Urothelium cell line (cell line): Measurements from ENCODE around the gene FMNL2.

ENCODE experiments used
- DNase-seq: peaks from one replicate; pipeline ENCODE4 v3.0.0; 2011; ENCODE audit warnings: low spot score, mixed read lengths
- FAIRE-seq: peaks from 2 replicates; lab custom pipeline; 2011; peaks lifted over from hg19 to GRCh38; lab: Jason Lieb, UNC

Gene FMNL2

DNA sequence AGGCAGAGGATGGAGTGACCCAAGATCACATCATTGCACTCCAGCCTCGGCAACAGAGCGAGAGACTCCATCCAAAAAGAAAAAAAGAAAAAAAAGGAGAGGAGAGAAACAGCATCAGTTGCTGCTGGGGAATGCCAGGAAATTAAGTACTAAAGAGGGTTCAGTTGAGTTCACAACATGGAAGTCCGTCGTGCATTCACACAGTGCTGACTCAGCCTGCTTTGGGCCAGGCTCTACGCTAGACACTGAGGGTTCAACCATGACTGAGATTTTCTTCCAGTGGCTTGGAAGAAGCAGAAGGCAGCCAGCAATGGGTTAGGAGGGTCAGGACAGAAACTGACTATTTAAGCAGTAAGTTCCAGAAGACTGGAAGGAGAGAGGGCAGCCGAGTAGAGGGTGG, 108.8 kb downstream of the FMNL2 start:
- no peak for FAIRE-seq
- no peak for DNase-seq

DNA sequence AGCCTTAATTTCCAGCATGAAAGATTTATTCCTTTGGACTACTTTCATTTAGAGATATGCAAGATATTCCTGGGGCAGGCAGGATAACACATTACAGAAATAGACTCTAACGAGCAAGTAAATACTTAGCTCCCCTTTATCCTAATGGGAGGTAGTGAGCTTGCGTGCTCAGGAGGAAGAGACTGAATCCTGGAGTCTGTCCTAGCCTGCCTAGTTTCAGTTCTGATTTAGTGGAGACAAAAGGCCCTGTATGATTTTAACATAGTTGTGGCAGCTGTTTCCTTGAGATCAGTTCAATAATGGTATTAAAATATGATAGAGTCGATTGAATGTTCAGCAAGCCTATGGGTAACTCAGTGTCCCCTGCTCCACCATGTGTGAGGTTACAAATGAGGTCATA, 109.5 kb downstream of the FMNL2 start:
- DNase-seq (no peak), FAIRE-seq (no peak)

DNA sequence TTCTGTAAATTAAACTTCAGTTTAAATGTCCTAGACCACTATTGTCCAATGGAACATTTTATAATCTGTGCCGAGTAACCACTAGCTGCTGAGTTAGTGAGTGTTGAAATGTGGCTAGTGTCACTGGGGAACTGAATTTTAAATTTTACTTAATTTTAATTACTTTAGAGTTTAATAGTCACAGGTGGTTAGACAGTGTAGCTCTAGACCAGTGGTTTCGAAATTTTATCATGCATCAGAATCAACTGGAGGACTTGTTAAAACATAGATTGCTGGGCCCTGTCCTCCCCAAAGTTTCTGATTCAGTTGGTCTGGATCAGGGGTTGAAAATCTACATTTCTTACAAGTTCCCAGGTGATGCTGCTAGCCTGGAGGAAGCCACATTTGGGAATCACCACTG, 110.4 kb downstream of the FMNL2 start:
- no peak for DNase-seq
- FAIRE-seq: no peak

GRCh38 chr2:152445791-152446201, 110.8 kb downstream of the FMNL2 start:
- DNase-seq (peak; percentile 21), FAIRE-seq (no peak)

DNA sequence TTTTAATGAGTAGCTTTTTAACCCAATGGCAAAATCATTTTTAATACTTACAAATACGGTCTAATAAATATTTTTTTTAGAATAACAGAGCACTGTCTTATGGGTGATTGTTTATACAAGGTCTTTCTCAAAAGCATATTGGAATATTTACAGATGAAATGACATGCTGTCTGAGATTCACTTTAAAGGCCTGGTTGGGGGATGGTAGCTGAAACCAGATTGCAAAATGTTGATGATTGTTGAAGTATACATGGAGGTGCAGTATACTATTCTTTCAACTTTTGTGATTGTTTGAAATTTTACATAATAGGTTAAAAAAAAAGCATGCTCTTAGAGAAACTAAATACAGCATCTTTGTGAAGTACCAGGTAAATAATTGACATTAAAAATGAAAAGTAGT, 111.2 kb downstream of the FMNL2 start:
- DNase-seq (no peak), FAIRE-seq (no peak)

DNA sequence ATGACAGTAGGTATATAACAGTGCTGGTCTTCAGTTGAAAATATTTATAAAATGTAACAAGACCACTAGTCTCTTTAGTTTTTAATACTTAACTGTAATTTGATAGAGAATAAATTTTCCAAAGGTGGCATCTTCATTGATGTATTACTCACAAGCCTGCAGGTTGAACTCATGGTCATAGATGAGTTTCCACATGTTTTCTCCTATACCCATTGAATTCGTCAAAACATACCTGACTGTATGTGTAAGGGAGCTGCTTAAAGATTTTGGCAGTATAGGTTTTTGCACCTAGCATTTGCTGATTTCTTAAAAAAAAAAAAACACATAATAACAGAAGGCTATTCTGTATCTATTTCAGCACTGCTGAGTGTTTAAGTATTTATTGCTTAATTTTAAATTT, 112.9 kb downstream of the FMNL2 start:
- no peak for FAIRE-seq

DNA sequence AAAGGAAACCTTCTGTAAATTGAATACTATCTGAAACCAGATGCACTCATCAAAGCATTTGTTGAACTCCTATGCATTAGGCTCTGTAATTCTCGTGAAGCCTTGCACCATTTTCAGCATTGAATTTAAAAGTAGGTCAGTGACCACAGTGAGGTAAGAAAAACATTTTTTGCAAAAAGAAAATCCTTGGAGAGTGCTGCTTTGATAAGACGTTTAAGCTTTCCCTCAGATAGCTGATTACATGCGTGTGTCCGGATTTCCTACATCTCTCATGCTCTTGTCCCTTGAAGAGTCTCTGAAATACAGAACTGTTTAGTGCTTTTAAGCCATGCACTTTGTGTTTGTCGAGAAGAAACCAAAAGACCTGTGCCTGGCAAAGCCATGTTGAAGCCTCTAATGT, 113.6 kb downstream of the FMNL2 start:
- no peak for FAIRE-seq

More for the DNA sequence above, 112.9 kb downstream of the FMNL2 start:
- DNase-seq: no peak

GRCh38 chr2:152449578-152449977, 114.6 kb downstream of the FMNL2 start:
- DNase-seq: no peak
- FAIRE-seq: no peak

More for the DNA sequence above, 113.6 kb downstream of the FMNL2 start:
- no peak for DNase-seq

DNA sequence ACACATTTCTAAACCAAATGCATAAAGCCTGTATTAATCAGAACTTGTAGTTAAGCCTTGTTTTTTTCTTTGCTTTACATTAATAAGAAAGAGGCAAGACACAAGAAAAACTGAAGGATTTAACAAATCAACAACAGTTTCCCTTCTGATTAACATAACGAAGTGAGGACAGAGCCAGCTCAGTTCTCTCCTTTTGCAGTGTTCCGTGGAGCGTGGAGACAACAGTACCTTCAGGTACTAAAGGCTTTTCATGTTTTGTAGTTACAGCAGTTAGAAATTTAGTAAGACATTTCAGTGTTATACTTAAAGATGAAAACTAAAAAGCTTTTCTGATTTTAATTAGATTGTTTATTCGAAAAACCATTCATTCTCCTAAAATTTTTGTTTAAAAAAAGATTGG, 115.2 kb downstream of the FMNL2 start:
- FAIRE-seq (no peak), DNase-seq (no peak)

DNA sequence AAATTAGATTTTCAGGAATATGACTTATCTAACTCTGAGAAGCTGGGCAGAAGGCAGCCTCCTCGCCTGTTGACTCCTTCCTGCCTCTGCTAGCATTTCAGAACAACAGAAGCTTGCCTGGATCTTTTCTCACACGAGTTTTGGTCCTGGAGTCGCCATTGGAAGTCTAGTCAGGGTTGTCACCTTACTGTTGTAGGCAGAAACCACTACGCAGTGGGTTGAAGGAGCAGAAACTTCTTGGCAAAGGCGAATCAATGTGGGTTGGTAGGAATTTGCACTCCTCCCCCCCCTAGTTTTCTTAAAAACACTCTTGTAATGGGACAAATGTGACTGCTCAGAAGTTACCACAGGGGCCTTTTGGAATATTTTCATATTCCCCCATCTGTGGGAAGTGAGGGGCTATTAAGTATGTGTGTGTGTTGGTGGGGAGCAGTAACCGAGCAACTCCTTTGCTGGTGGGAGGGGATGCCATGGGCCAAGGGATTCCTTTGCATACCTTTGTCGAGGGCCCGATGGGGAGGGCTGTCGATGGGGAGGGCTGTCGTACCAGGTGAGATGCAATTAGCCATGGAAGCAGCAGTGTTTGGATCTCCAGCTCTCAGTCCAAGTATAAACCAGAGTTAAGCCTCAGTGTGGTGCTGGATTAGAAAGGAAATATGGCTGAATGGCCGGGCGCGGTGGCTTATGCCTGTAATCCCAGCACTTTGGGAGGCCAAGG, 117.4 kb downstream of the FMNL2 start:
- no peak for FAIRE-seq
- no peak for DNase-seq

DNA sequence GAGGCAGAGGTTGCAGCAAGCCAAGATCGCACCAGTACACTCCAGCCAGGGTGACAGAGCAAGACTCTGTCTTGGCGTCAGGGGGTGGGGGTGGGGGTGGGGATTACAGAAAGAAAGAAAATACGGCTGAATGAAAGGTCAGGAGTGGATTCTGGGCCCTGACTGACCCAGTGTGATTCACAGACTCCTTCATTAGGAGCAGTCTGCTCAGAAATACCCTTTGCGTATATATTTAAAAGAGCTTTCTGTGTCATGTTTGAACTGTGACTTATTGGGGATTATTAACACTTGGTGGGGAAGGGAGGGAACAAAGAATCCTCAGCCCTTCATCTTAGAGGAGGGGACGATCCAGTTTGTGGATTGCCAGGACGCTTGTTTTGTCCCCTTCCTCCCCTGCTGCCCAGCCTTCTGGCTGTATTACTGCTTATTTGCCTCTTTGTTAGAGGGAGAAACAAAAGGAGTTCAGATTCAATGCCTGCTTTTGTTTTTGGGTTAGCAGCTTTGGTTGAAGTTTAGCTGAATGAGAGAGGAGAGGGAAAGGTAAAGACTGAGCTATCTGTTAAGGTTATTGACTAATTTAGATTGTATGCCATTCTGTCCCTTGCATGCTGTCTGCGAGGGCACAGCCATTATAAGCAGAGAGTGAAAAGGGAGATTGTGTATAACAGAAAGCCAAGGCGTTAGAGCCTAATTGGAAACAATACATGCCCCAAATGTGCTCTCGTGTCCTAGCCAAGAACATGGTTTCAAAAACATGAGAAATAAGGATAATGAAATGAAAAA, 118.3 kb downstream of the FMNL2 start:
- DNase-seq (no peak), FAIRE-seq (no peak)

GRCh38 chr2:152454371-152454770, 119.4 kb downstream of the FMNL2 start:
- DNase-seq: no peak
- no peak for FAIRE-seq

DNA sequence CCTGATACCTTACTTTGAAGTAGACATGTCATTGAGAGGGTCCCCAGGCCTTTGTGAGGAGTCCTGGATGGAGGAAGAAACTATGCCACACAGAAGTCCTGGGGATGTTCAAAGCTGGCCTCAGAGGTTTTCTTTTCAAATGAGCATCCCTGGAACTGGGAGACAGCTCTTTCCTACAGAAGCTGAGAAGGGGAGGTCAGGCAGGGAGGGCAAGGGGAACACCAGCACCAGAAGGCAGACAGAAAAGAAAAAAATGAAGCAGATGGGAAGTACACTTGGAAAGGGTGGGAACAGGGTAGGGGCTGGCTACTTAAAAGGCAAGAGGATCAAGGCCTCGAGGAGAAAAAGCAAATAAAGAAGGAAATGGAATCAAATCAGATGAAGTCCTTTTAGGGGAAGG, 120.0 kb downstream of the FMNL2 start:
- DNase-seq (no peak), FAIRE-seq (no peak)

GRCh38 chr2:152455738-152456137, 120.8 kb downstream of the FMNL2 start:
- DNase-seq (no peak), FAIRE-seq (no peak)

DNA sequence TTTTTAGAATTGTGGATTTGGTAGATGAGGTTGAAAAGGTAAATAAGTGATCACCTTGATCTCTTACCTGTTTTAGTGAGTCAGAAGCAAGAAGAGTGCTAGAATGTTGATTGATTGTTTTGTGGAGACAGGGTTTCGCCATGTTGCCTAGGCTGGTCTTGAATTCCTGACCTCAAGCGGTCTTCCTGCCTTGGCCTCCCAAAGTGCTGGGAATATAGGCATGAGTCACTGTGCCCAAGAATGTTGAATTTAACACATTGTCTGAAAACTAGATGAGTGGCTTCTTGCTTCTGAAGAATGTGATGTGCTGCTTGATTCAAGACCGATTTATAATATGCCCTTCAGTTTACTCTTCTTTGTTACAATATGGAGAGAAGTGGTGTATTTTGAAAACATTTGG, 121.3 kb downstream of the FMNL2 start:
- DNase-seq (no peak), FAIRE-seq (no peak)

DNA sequence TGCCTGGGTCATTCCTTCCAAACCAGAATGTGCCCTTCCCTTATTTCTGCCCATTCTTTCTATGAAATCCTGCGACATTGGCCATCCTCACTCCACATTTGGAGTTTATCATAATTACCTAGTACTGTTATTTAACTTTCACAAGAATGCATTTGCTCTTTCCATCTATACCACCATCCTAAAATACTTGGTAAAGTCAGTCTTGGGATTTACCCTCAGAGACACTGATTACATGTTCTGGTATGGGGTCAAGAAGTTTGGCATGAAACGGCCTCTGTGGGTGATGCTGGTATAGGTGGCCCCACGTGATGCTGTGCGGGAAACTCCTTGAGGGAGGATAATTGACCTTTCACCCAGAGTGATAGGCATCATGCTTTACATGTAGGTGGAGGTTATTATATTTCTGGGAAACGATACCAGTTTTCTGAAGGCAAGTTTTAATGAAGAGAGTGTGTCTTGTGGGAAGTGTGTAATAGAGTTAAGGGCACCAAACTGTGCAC, 123.5 kb downstream of the FMNL2 start:
- FAIRE-seq: no peak

GRCh38 chr2:152459091-152459490, 124.1 kb downstream of the FMNL2 start:
- FAIRE-seq: no peak

More for the DNA sequence above, 123.5 kb downstream of the FMNL2 start:
- no peak for DNase-seq

GRCh38 chr2:152460567-152460966, 125.6 kb downstream of the FMNL2 start:
- DNase-seq (no peak), FAIRE-seq (no peak)

More at GRCh38 chr2:152459091-152459490, 124.1 kb downstream of the FMNL2 start:
- no peak for DNase-seq

- FAIRE-seq: no peak
- no peak for DNase-seq
These were observed 127.1 kb downstream of the FMNL2 start for GRCh38 chr2:152462120-152462519.

DNA sequence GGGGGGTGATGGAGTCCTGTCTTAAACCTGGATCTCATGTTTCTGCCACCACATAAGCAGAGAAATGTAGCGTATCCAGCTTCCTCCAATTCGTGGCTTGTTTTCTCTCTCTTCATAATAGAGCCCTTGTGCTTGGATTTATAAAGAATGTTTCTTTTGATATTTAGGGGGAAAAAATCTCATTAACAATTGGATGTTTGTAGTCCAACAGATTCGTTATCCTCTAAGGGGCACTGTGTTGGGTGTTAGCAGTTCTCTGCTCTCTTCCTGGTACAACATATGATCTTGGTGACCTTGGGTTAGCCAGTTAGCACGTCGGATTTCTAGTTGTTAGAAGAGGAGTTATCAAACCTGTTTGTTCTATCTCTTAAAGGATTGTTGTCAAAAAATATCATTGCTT, 127.8 kb downstream of the FMNL2 start:
- no peak for DNase-seq
- no peak for FAIRE-seq

GRCh38 chr2:152464851-152465470, 130.0 kb downstream of the FMNL2 start:
- no peak for FAIRE-seq
- DNase-seq: no peak

DNA sequence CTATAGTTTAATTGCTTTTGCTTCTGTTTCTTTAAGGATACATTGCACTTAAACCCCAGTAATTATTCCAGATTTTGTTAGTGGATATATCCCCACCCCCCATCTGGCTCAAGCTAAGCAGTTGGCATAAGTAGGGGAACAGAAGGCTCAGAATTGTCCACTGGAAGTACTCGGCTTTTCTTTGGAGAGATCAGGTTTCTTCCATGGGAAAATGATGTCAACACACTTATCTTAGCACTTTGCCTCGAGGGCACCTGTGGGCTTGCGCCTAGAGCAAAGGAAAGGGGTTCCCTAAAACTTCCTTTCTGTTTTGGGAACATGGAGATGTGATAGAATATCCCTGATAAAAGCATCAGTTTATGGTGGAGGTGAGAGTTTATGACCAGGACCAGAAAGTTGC, 130.6 kb downstream of the FMNL2 start:
- no peak for FAIRE-seq
- no peak for DNase-seq
